ENCODE results near the gene OR51B2.
"Not testable (repeated sequence)": the region's sequence is repeated elsewhere in the genome, so short reads cannot be mapped to it uniquely, and the experiment has no call there.

OR51B2 gene

GRCh38 chr11:5324197-5324596 is at the start of gene OR51B2:
Gene OR51B2 (minus strand): TSS chr11:5324297. CDS start chr11:5324297, 0 bp downstream.
- no peak for DNase-seq

- DNase-seq = no peak
These were observed 45.7 kb upstream of the OR51B2 start for GRCh38 chr11:5369789-5370188.

- no peak for DNase-seq
These were observed 44.5 kb upstream of the OR51B2 start for GRCh38 chr11:5368502-5369043.

GRCh38 chr11:5367448-5368074 is 43.5 kb upstream of the OR51B2 start:
- DNase-seq = no peak

GRCh38 chr11:5366856-5367255 is 42.8 kb upstream of the OR51B2 start:
- DNase-seq = no peak

GRCh38 chr11:5366365-5366764 is 42.3 kb upstream of the OR51B2 start:
- not testable (repeated sequence) for DNase-seq

GRCh38 chr11:5364214-5364613 is 40.1 kb upstream of the OR51B2 start:
- no peak for DNase-seq

GRCh38 chr11:5363679-5364078 is 39.6 kb upstream of the OR51B2 start:
- no peak for DNase-seq

- no peak for DNase-seq
These were observed 38.0 kb upstream of the OR51B2 start for GRCh38 chr11:5362017-5362625.

GRCh38 chr11:5356031-5356430 is 31.9 kb upstream of the OR51B2 start:
- DNase-seq = not testable (repeated sequence)

GRCh38 chr11:5351208-5351607 is 27.1 kb upstream of the OR51B2 start, which contains the start of gene OR51B6:
Gene OR51B6 (plus strand): TSS chr11:5351508. CDS start chr11:5351508, 0 bp downstream.
- DNase-seq = no peak

- DNase-seq = no peak
These were observed 25.5 kb upstream of the OR51B2 start for GRCh38 chr11:5349550-5349949.

- DNase-seq = no peak
These were observed 24.6 kb upstream of the OR51B2 start for GRCh38 chr11:5348551-5349194.

GRCh38 chr11:5345831-5346230 is 21.7 kb upstream of the OR51B2 start:
- no peak for DNase-seq

- DNase-seq = no peak
These were observed 19.6 kb upstream of the OR51B2 start, which contains the start of gene OR51B5 for GRCh38 chr11:5343474-5344335. Gene OR51B5 (minus strand): TSS chr11:5343524. CDS start chr11:5343524, 0 bp downstream.

GRCh38 chr11:5339771-5340322 is 15.8 kb upstream of the OR51B2 start:
- no peak for DNase-seq

GRCh38 chr11:5337253-5337652 is 13.2 kb upstream of the OR51B2 start:
- not testable (repeated sequence) for DNase-seq

- DNase-seq = no peak
These were observed 12.2 kb upstream of the OR51B2 start for GRCh38 chr11:5336331-5336730.

GRCh38 chr11:5335170-5335569 is 11.1 kb upstream of the OR51B2 start:
- no peak for DNase-seq

GRCh38 chr11:5317292-5317691 is 6.8 kb downstream of the OR51B2 start:
- no peak for DNase-seq

GRCh38 chr11:5313326-5314023 is 10.6 kb downstream of the OR51B2 start:
- not testable (repeated sequence) for DNase-seq

GRCh38 chr11:5310423-5310822 is 13.7 kb downstream of the OR51B2 start:
- no peak for DNase-seq
